Caco-2 (cell line): ENCODE data around the gene SMYD3. TPM values are rescaled to one million over a fixed set of nuclear protein-coding genes. Genes with fewer than 3 reads are reported as not detected.

Source experiments
- BruUV-seq: library from RNA; stranded (reverse); fragments of 400-500 nt; replicated peaks from 2 replicates; lab custom pipeline; 2021; lab: Mats Ljungman, UMichigan
- CTCF ChIA-PET: fragments of 300-600 bp; sonication (Branson Sonifier 250); formaldehyde crosslinking; loops from one replicate; lab custom pipeline; 2022; ENCODE audit warnings: antibody characterized with exemption; lab: Charles Lee
- POLR2A ChIA-PET: fragments of 300-600 bp; sonication (Branson Sonifier 250); formaldehyde crosslinking; loops from one replicate; lab custom pipeline; 2022; ENCODE audit warnings: antibody characterized with exemption; lab: Charles Lee
- DNase-seq, 2 experiments: peaks; one replicate each; pipeline versions ENCODE4 v3.0.0 to v3.0.0-alpha.2; 2020 to 2022
- H3K27me3 ChIP-seq: replicated peaks from 2 replicates; pipeline ENCODE4 v1.6.0; 2011; ENCODE audit warnings: low read length; ENCODE audit not compliant: control insufficient read depth, insufficient read depth
- H3K36me3 ChIP-seq: 2 replicates; pipeline ENCODE4 v1.5.1; 2011; ENCODE audit warnings: low read length; ENCODE audit not compliant: control insufficient read depth, insufficient read depth
- H3K4me1 ChIP-seq: fragments of 250-450 bp; sonication (Bioruptor Pico); 2 replicates; pipeline ENCODE4 v1.5.1; 2020; ENCODE audit warnings: mild to moderate bottlenecking
- H3K4me3 ChIP-seq: 2 replicates; pipeline ENCODE4 v1.5.1; 2011; ENCODE audit warnings: low read depth, mild to moderate bottlenecking, control low read depth, low read length
- H3K9me3 ChIP-seq: fragments of 250-450 bp; sonication (Bioruptor Pico); 2 replicates; pipeline ENCODE4 v1.5.1; 2020; ENCODE audit warnings: mild to moderate bottlenecking, moderate library complexity
- H3K27ac Mint-ChIP-seq: one replicate; pipeline ENCODE4 v1.8.0; 2022; ENCODE audit warnings: mixed read lengths; ENCODE audit not compliant: unreplicated experiment
- H3K27me3 Mint-ChIP-seq: one replicate; pipeline ENCODE4 v1.8.0; 2022; ENCODE audit warnings: mixed read lengths; ENCODE audit not compliant: insufficient read depth, unreplicated experiment
- H3K36me3 Mint-ChIP-seq: one replicate; pipeline ENCODE4 v1.8.0; 2022; ENCODE audit warnings: mild to moderate bottlenecking, mixed read lengths; ENCODE audit not compliant: insufficient read depth, unreplicated experiment
- H3K4me1 Mint-ChIP-seq: one replicate; pipeline ENCODE4 v1.8.0; 2022; ENCODE audit warnings: low read depth, mixed read lengths; ENCODE audit not compliant: unreplicated experiment
- H3K4me3 Mint-ChIP-seq: one replicate; pipeline ENCODE4 v1.8.0; 2022; ENCODE audit warnings: mild to moderate bottlenecking, moderate library complexity, mixed read lengths; ENCODE audit not compliant: unreplicated experiment
- H3K9me3 Mint-ChIP-seq: one replicate; pipeline ENCODE4 v1.8.0; 2022; ENCODE audit warnings: mixed read lengths; ENCODE audit not compliant: unreplicated experiment
- intact Hi-C: fragments of 100-400 bp; cut with micrococcal nuclease; formaldehyde crosslinking; loops from one replicate; pipeline ENCODE4 v1.10.0; 2022; ENCODE audit not compliant: unreplicated experiment
- total RNA-seq: library from RNA; stranded (reverse); gene quantifications from 2 replicates; pipeline ENCODE4 v1.2.3, GENCODE V29; 2022
- TF ChIP-seq, protein P1 (sequence below), 2 experiments: fragments of 200-600 bp in 1 of 2; IDR thresholded peaks; 1 replicate in 1 of 2; 2 replicates in 1 of 2; pipeline versions ENCODE4 v1.5.1 to v1.8.0; 2011 to 2022; ENCODE audit warnings: antibody characterized with exemption in 1 of 2, control low read depth in 1 of 2, inconsistent platforms in 1 of 2, low read depth in 1 of 2, low read length in 1 of 2, mild to moderate bottlenecking in 1 of 2, moderate library complexity in 1 of 2; ENCODE audit not compliant: insufficient read depth in 1 of 2, severe bottlenecking in 1 of 2, unreplicated experiment in 1 of 2

The SMYD3 gene
- total RNA-seq, 1 experiment from 2014 or later = 33.0 TPM

DNA sequence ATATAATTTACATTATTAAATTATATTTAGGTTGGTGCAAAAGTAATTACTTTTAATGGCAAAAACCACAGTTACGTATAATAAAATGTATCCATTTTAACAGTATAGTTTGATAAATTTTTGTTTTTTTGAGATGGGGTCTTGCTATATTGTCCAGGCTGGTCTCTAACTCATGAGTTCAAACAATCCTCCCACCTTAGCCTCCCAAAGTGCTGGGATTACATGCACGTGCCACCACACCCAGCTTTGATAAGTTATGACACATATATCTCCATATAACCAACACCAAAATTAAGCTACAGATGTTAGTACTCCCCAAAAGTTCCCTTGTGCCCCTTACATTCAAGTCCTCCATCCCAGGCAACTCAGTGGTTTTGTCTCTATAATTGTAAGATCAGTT, 163.1 kb downstream of the SMYD3 start:
- Histone ChIP-seq H3K36me3 (no peaks in the 10 kb centered on the region), H3K9me3 (no peaks in the 10 kb centered on the region), H3K27me3 (no peaks in the 10 kb centered on the region), H3K4me1 (no peaks in the 10 kb centered on the region), H3K4me3 (no peak overlapping the region)
- H3K36me3 Mint-ChIP-seq = no peaks in the 10 kb centered on the region
- H3K9me3 Mint-ChIP-seq = no peaks in the 10 kb centered on the region
- no TSS peak for BruUV-seq
- H3K4me1 Mint-ChIP-seq = no peaks in the 10 kb centered on the region
- POLR2A ChIA-PET = no interaction called here
- TF ChIP-seq, protein P1, sequence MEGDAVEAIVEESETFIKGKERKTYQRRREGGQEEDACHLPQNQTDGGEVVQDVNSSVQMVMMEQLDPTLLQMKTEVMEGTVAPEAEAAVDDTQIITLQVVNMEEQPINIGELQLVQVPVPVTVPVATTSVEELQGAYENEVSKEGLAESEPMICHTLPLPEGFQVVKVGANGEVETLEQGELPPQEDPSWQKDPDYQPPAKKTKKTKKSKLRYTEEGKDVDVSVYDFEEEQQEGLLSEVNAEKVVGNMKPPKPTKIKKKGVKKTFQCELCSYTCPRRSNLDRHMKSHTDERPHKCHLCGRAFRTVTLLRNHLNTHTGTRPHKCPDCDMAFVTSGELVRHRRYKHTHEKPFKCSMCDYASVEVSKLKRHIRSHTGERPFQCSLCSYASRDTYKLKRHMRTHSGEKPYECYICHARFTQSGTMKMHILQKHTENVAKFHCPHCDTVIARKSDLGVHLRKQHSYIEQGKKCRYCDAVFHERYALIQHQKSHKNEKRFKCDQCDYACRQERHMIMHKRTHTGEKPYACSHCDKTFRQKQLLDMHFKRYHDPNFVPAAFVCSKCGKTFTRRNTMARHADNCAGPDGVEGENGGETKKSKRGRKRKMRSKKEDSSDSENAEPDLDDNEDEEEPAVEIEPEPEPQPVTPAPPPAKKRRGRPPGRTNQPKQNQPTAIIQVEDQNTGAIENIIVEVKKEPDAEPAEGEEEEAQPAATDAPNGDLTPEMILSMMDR (IDR thresholded peaks at IDR 0.05; ENCODE audit: insufficient read depth in 1 of 2, low read depth in 1 of 2, low read length in 1 of 2, severe bottlenecking in 1 of 2, unreplicated experiment in 1 of 2) = no peak
- CTCF ChIA-PET = no interaction called here
- no peaks in the 10 kb centered on the region for H3K27me3 Mint-ChIP-seq
- H3K4me3 Mint-ChIP-seq = no peak overlapping the region
- DNase-seq = no peak
- intact Hi-C loops = no loop called here
- H3K27ac Mint-ChIP-seq = no peak overlapping the region

DNA sequence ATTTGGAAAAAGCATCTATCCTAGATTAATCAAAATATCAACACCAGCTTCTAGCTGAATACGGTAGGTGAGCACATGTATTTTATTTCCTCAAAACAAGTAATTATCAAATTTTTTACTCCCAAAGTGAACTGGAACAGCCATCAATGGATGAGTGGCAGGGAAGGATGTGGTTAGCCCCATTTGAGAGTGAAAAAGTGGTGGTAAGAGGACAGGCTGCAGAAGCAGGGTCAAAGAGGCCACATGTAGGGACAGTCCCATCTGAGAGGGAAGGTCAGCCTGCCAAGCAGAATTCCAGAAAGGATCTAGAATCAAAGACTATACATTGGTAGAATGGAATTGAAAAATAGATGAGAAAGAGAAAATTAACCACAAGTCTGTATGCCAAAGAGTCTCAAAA, 163.8 kb downstream of the SMYD3 start:
- H3K4me1 Mint-ChIP-seq = no peaks in the 10 kb centered on the region
- no peaks in the 10 kb centered on the region for H3K27me3 ChIP-seq
- no peak overlapping the region for H3K4me3 ChIP-seq
- H3K4me1 ChIP-seq = no peaks in the 10 kb centered on the region
- no peak overlapping the region for H3K27ac Mint-ChIP-seq
- no peaks in the 10 kb centered on the region for H3K36me3 Mint-ChIP-seq
- CTCF ChIA-PET = no interaction called here
- H3K9me3 ChIP-seq = no peaks in the 10 kb centered on the region
- no peak for DNase-seq
- intact Hi-C loops = no loop called here
- H3K4me3 Mint-ChIP-seq = no peak overlapping the region
- POLR2A ChIA-PET = no interaction called here
- BruUV-seq = no TSS peak
- no peaks in the 10 kb centered on the region for H3K27me3 Mint-ChIP-seq
- no peaks in the 10 kb centered on the region for H3K36me3 ChIP-seq
- TF ChIP-seq, protein P1 (IDR thresholded peaks at IDR 0.05; ENCODE audit: insufficient read depth in 1 of 2, low read depth in 1 of 2, low read length in 1 of 2, severe bottlenecking in 1 of 2, unreplicated experiment in 1 of 2) = no peak
- no peaks in the 10 kb centered on the region for H3K9me3 Mint-ChIP-seq

DNA sequence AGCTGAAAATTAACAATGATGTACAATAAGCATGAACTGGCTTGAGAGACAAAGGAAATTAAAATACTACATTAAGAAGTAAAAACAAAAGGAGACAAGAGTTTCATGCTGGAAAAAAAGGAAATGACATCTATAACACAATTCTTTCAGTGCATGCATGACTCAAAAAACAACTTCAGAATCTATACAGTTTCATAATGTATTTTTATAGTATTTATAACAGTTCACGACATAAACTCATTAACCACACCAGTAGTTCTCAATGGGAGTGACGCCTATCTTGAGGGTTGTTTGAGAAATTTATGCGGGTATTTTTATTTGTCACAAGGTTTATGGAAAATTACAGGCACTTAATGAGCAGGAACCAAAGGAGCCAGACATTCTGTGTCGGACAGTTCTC, 168.5 kb downstream of the SMYD3 start:
- H3K4me3 Mint-ChIP-seq = no peak overlapping the region
- TF ChIP-seq, protein P1 (IDR thresholded peaks at IDR 0.05; ENCODE audit: insufficient read depth in 1 of 2, low read depth in 1 of 2, low read length in 1 of 2, severe bottlenecking in 1 of 2, unreplicated experiment in 1 of 2) = no peak
- BruUV-seq = no TSS peak
- no peak overlapping the region for H3K27ac Mint-ChIP-seq
- Histone ChIP-seq H3K4me1 (no peaks in the 10 kb centered on the region), H3K9me3 (no peaks in the 10 kb centered on the region), H3K27me3 (no peaks in the 10 kb centered on the region), H3K36me3 (no peaks in the 10 kb centered on the region), H3K4me3 (no peak overlapping the region)
- DNase-seq = no peak
- no peaks in the 10 kb centered on the region for H3K27me3 Mint-ChIP-seq
- H3K4me1 Mint-ChIP-seq = no peaks in the 10 kb centered on the region
- no peaks in the 10 kb centered on the region for H3K36me3 Mint-ChIP-seq
- ChIA-PET CTCF (no interaction called here), POLR2A (no interaction called here)
- intact Hi-C loops = no loop called here
- H3K9me3 Mint-ChIP-seq = no peaks in the 10 kb centered on the region
